ENCODE results near the gene DIPK1B.

The DIPK1B gene

GRCh38 chr9:136721339-136722092, 9.1 kb downstream of the DIPK1B start:
- no peak for DNase-seq

- DNase-seq: no peak
Measured at GRCh38 chr9:136722093-136722968, 10.0 kb downstream of the DIPK1B start.

GRCh38 chr9:136722969-136723356, 10.6 kb downstream of the DIPK1B start:
- no peak for DNase-seq

- no peak for DNase-seq
Measured at GRCh38 chr9:136723362-136723976, 11.1 kb downstream of the DIPK1B start.

GRCh38 chr9:136723989-136724388, 11.6 kb downstream of the DIPK1B start:
- no peak for DNase-seq

GRCh38 chr9:136724772-136725171, 12.4 kb downstream of the DIPK1B start:
- DNase-seq: no peak

GRCh38 chr9:136725612-136726011, 13.2 kb downstream of the DIPK1B start:
- DNase-seq: no peak

- no peak for DNase-seq
Measured at GRCh38 chr9:136726118-136726517, 13.7 kb downstream of the DIPK1B start.

GRCh38 chr9:136726631-136727191, 14.3 kb downstream of the DIPK1B start:
- DNase-seq: no peak

- DNase-seq: peak; percentile 39
Measured at GRCh38 chr9:136728080-136728547, 15.7 kb downstream of the DIPK1B start.

- no peak for DNase-seq
Measured at GRCh38 chr9:136728548-136729123, 16.3 kb downstream of the DIPK1B start.

- no peak for DNase-seq
Measured at GRCh38 chr9:136729144-136729543, 16.8 kb downstream of the DIPK1B start.

- no peak for DNase-seq
Measured at GRCh38 chr9:136729926-136730325, 17.6 kb downstream of the DIPK1B start.

GRCh38 chr9:136732444-136733178, 20.2 kb downstream of the DIPK1B start:
- DNase-seq: no peak

- DNase-seq: no peak
Measured at GRCh38 chr9:136733611-136734010, 21.2 kb downstream of the DIPK1B start.

- DNase-seq: no peak
Measured at GRCh38 chr9:136734837-136735496, 22.6 kb downstream of the DIPK1B start.

GRCh38 chr9:136735812-136736480, 23.6 kb downstream of the DIPK1B start:
- DNase-seq: no peak

GRCh38 chr9:136738960-136739359, 26.6 kb downstream of the DIPK1B start:
- no peak for DNase-seq

- no peak for DNase-seq
Measured at GRCh38 chr9:136739509-136739908, 27.1 kb downstream of the DIPK1B start.

GRCh38 chr9:136740069-136740468, 27.7 kb downstream of the DIPK1B start:
- DNase-seq: no peak

GRCh38 chr9:136740491-136740890, 28.1 kb downstream of the DIPK1B start:
- no peak for DNase-seq
